Measurements from ENCODE around the gene KCNJ15.

KCNJ15 gene

DNA sequence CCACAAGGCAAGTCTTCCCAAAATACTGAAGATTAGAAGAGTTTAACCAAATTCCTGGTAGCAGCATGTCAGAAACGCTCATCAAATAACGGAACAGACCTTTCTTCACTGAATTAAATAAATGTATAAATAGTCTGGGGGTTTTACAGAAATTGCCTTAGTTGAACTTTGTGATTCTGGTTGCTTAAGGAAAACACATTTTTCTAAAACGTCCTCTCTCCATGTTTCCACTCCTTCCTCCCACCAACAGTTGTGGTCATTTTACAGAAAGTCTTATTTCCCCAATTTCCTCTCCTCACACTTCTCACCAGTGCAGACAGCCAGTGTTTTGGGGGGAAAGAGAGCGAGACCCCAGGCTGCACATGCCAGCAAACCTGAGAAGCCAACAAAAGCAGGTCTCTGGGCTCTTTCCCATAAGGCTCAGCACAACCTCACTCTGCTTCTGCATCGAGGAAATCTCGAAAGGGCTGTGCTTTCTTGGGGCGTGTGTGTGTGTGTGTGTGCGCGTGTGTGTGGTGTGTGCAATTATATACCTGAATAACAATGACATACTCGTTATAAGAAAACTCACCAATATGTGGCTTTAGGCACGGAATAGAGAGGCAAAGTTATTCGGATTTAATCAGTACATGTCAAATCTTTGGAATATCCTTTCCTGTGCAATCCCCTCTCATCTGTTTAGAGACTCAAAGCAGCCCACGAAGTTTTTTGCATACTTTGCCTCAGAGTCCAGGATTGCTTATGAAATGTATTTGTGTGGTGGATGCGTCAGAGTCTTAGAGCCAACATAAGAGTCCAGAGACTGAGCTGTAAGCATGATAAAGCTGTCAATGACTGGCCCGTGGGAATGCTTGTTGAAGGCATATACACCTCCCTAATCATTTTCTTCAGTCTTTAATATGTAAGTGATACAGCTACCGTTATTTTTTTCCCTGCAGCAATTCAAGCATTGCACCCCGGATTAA lies 2.0 kb downstream of the KCNJ15 start:
- H3K4me3 ChIP-seq (replicated peaks; ENCODE audit: low read depth, low read length) = no peak overlapping the region
- TF ChIP-seq, protein P1, sequence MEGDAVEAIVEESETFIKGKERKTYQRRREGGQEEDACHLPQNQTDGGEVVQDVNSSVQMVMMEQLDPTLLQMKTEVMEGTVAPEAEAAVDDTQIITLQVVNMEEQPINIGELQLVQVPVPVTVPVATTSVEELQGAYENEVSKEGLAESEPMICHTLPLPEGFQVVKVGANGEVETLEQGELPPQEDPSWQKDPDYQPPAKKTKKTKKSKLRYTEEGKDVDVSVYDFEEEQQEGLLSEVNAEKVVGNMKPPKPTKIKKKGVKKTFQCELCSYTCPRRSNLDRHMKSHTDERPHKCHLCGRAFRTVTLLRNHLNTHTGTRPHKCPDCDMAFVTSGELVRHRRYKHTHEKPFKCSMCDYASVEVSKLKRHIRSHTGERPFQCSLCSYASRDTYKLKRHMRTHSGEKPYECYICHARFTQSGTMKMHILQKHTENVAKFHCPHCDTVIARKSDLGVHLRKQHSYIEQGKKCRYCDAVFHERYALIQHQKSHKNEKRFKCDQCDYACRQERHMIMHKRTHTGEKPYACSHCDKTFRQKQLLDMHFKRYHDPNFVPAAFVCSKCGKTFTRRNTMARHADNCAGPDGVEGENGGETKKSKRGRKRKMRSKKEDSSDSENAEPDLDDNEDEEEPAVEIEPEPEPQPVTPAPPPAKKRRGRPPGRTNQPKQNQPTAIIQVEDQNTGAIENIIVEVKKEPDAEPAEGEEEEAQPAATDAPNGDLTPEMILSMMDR (IDR thresholded peaks at IDR 0.05; ENCODE audit: low read length, missing control alignments) = no peak
- peak; percentile 96 for DNase-seq (ENCODE audit: low read depth)

DNA sequence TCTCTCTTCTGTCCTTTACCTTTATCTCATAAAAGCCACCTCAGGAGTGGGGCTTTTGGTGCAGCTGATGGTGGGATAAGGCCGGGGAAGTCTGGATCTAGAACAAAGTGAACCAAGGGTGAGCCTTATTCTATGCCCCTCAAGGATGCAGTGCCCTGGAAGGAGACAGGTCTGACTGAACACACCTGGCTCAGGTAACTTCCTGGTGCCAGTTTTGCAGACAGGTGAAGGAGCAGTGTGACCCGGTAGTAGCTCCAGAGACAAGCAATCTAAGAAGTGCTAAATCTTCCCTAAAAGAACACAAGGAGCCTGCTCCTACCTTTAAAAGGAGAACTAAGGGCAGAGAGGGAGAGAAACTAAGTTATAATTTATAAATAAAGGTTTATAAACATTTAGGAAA lies 2.9 kb downstream of the KCNJ15 start:
- no peak overlapping the region for H3K4me3 ChIP-seq (replicated peaks; ENCODE audit: low read depth, low read length)
- TF ChIP-seq, protein P1 (IDR thresholded peaks at IDR 0.05; ENCODE audit: low read length, missing control alignments) = no peak
- DNase-seq (ENCODE audit: low read depth) = no peak

- TF ChIP-seq, protein P1 (IDR thresholded peaks at IDR 0.05; ENCODE audit: low read length, missing control alignments) = no peak
- H3K4me3 ChIP-seq (replicated peaks; ENCODE audit: low read depth, low read length) = no peak overlapping the region
- DNase-seq (ENCODE audit: low read depth) = no peak
Observed at GRCh38 chr21:38260426-38260825, 3.6 kb downstream of the KCNJ15 start.

- DNase-seq (ENCODE audit: low read depth) = no peak
- TF ChIP-seq, protein P1 (IDR thresholded peaks at IDR 0.05; ENCODE audit: low read length, missing control alignments) = no peak
- no peak overlapping the region for H3K4me3 ChIP-seq (replicated peaks; ENCODE audit: low read depth, low read length)
Observed at GRCh38 chr21:38261851-38262250, 5.1 kb downstream of the KCNJ15 start.

GRCh38 chr21:38263493-38263892 lies 6.7 kb downstream of the KCNJ15 start:
- TF ChIP-seq, protein P1 (IDR thresholded peaks at IDR 0.05; ENCODE audit: low read length, missing control alignments) = no peak
- no peak overlapping the region for H3K4me3 ChIP-seq (replicated peaks; ENCODE audit: low read depth, low read length)
- peak; percentile 34 for DNase-seq (ENCODE audit: low read depth)

- H3K4me3 ChIP-seq (replicated peaks; ENCODE audit: low read depth, low read length) = no peak overlapping the region
- TF ChIP-seq, protein P1 (IDR thresholded peaks at IDR 0.05; ENCODE audit: low read length, missing control alignments) = no peak
- no peak for DNase-seq (ENCODE audit: low read depth)
Observed at GRCh38 chr21:38264571-38264970, 7.8 kb downstream of the KCNJ15 start.

Measured in fibroblast of pulmonary artery (primary cell).